ENCODE results near the gene MYH9. TPM values are rescaled to one million over a fixed set of nuclear protein-coding genes. Genes with fewer than 3 reads are reported as not detected.

Gene MYH9
- total and polyA plus RNA-seq, 11 donors = 109 to 482 (median 238) TPM

- intact Hi-C loops (cut with DNase I) = no loop called here
- H3K4me3 ChIP-seq = no peak overlapping the region
- ATAC-seq (no peak), DNase-seq (peak in 2 of 5 donors; percentile 5 to 11)
- H3K27ac ChIP-seq = peak overlapping the region in 1 of 12 donors; percentile 51
- peaks cover 14 to 95% (median 89%) of the 10 kb centered on the region in 9 donors for H3K36me3 ChIP-seq
- no peak for TF ChIP-seq CTCF (IDR thresholded peaks at IDR 0.05)
- TF ChIP-seq POLR2A (IDR thresholded peaks at IDR 0.05) = no peak
- no peaks in the 10 kb centered on the region for H3K27me3 ChIP-seq
- H3K4me1 ChIP-seq = no peaks in the 10 kb centered on the region
- no peaks in the 10 kb centered on the region for H3K9me3 ChIP-seq
- WGBS, 4 donors = 85 to 97% (median 91%) methylated on average over 11 of the region's 11 CpGs
Observed at GRCh38 chr22:36294801-36295200, 93.0 kb downstream of the MYH9 start.

- DNase-seq = no peak
Observed at GRCh38 chr22:36294293-36294620, 93.5 kb downstream of the MYH9 start.

GRCh38 chr22:36293606-36294292 is 94.0 kb downstream of the MYH9 start:
- H3K27ac ChIP-seq = peak overlapping the region in 1 of 12 donors; percentile 47
- ATAC-seq (no peak), DNase-seq (peak in 1 of 5 donors; percentile 22)
- H3K27me3 ChIP-seq = no peaks in the 10 kb centered on the region
- no peak for TF ChIP-seq CTCF (IDR thresholded peaks at IDR 0.05)
- no peak for TF ChIP-seq POLR2A (IDR thresholded peaks at IDR 0.05)
- WGBS, 4 donors = 91 to 95% (median 92%) methylated on average over 25 to 26 of the region's 26 CpGs
- no peaks in the 10 kb centered on the region for H3K4me1 ChIP-seq
- intact Hi-C loops (cut with DNase I) = no loop called here
- H3K9me3 ChIP-seq = no peaks in the 10 kb centered on the region
- no peak overlapping the region for H3K4me3 ChIP-seq
- peaks cover 9 to 95% (median 89%) of the 10 kb centered on the region in 9 donors for H3K36me3 ChIP-seq

More at GRCh38 chr22:36294293-36294620, 93.5 kb downstream of the MYH9 start:
- no peak overlapping the region for H3K27ac ChIP-seq
- H3K4me3 ChIP-seq = no peak overlapping the region
- TF ChIP-seq CTCF (IDR thresholded peaks at IDR 0.05) (no peak), POLR2A (IDR thresholded peaks at IDR 0.05) (no peak)
- 83 to 91% (median 90%) methylated on average over 7 of the region's 7 CpGs for WGBS, 4 donors
- no peak for ATAC-seq
- H3K27me3 ChIP-seq = no peaks in the 10 kb centered on the region
- no peaks in the 10 kb centered on the region for H3K9me3 ChIP-seq
- intact Hi-C loops (cut with DNase I) = no loop called here
- no peaks in the 10 kb centered on the region for H3K4me1 ChIP-seq
- peaks cover 10 to 95% (median 89%) of the 10 kb centered on the region in 9 donors for H3K36me3 ChIP-seq

GRCh38 chr22:36292823-36293530 is 94.8 kb downstream of the MYH9 start:
- Histone ChIP-seq H3K36me3 (peaks cover 7 to 95% (median 89%) of the 10 kb centered on the region in 9 donors), H3K4me1 (no peaks in the 10 kb centered on the region), H3K27me3 (no peaks in the 10 kb centered on the region), H3K9me3 (no peaks in the 10 kb centered on the region), H3K4me3 (no peak overlapping the region), H3K27ac (peak overlapping the region in 1 of 12 donors; percentile 47)
- intact Hi-C loops (cut with DNase I) = no loop called here
- DNase-seq = no peak
- no peak for TF ChIP-seq POLR2A (IDR thresholded peaks at IDR 0.05)
- TF ChIP-seq CTCF (IDR thresholded peaks at IDR 0.05) = no peak
- 88 to 93% (median 91%) methylated on average over 13 to 17 of the region's 17 CpGs for WGBS, 4 donors
- ATAC-seq = no peak

Data from heart left ventricle (tissue), 16 donors.